Neural progenitor cell (in vitro differentiated cells): ENCODE results near the gene ETFB. TPM values are rescaled to one million over a fixed set of nuclear protein-coding genes. Genes with fewer than 3 reads are reported as not detected.

Experiments used
- DNase-seq: peaks from one replicate; pipeline ENCODE4 v3.0.0-alpha.2; 2016; ENCODE audit warnings: low spot score
- H2AFZ ChIP-seq: fragments of 200-600 bp; sonication (generic); replicated peaks from 2 replicates; pipeline ENCODE4 v1.6.1; 2016; ENCODE audit warnings: antibody characterized with exemption
- H3F3A ChIP-seq: fragments of 200-600 bp; sonication (generic); 2 replicates; pipeline ENCODE4 v1.6.1; 2016; ENCODE audit warnings: antibody characterized with exemption, low read depth
- H3K27ac ChIP-seq: fragments of 200-600 bp; sonication (generic); 2 replicates; pipeline ENCODE4 v1.5.1; 2016; ENCODE audit warnings: mild to moderate bottlenecking
- H3K27me3 ChIP-seq: fragments of 200-600 bp; sonication (generic); 2 replicates; pipeline ENCODE4 v1.6.1; 2016; ENCODE audit warnings: mild to moderate bottlenecking, moderate library complexity
- H3K36me3 ChIP-seq: fragments of 200-600 bp; sonication (generic); 2 replicates; pipeline ENCODE4 v1.5.1; 2016
- H3K4me1 ChIP-seq: fragments of 200-600 bp; sonication (generic); 2 replicates; pipeline ENCODE4 v1.6.1; 2016; ENCODE audit warnings: mixed run types
- H3K4me2 ChIP-seq: fragments of 200-600 bp; sonication (generic); 2 replicates; pipeline ENCODE4 v1.6.1; 2016
- H3K4me3 ChIP-seq: fragments of 200-600 bp; sonication (generic); 2 replicates; pipeline ENCODE4 v1.5.1; 2016
- H3K79me2 ChIP-seq: fragments of 200-600 bp; sonication (generic); 2 replicates; pipeline ENCODE4 v1.6.1; 2016; ENCODE audit warnings: low read depth
- H3K9ac ChIP-seq: fragments of 200-600 bp; sonication (generic); 2 replicates; pipeline ENCODE4 v1.6.1; 2016
- H3K9me3 ChIP-seq: fragments of 200-600 bp; sonication (generic); 2 replicates; pipeline ENCODE4 v1.5.1; 2016; ENCODE audit warnings: low read depth
- H4K20me1 ChIP-seq: fragments of 200-600 bp; sonication (generic); 2 replicates; pipeline ENCODE4 v1.6.1; 2016; ENCODE audit warnings: low read depth
- H3K27ac Mint-ChIP-seq: 3 replicates; pipeline ENCODE4 v1.8.0; 2021; ENCODE audit warnings: mixed read lengths
- H3K27me3 Mint-ChIP-seq: 2 replicates; pipeline ENCODE4 v1.8.0; 2022; ENCODE audit warnings: low read depth, mild to moderate bottlenecking, inconsistent platforms, moderate library complexity, mixed read lengths; ENCODE audit not compliant: insufficient read depth
- H3K36me3 Mint-ChIP-seq: 3 replicates; pipeline ENCODE4 v1.8.0; 2021; ENCODE audit warnings: mixed read lengths
- H3K4me1 Mint-ChIP-seq: 3 replicates; pipeline ENCODE4 v1.8.0; 2021; ENCODE audit warnings: mixed read lengths
- H3K4me3 Mint-ChIP-seq: 3 replicates; pipeline ENCODE4 v1.8.0; 2021; ENCODE audit warnings: mild to moderate bottlenecking, moderate library complexity, mixed read lengths
- H3K9me3 Mint-ChIP-seq: 3 replicates; pipeline ENCODE4 v1.8.0; 2020; ENCODE audit warnings: mixed read lengths
- CTCF ChIP-seq: fragments of 200-600 bp; sonication (generic); IDR thresholded peaks from 2 replicates; pipeline ENCODE4 v1.5.1; 2017; ENCODE audit warnings: antibody characterized with exemption, mild to moderate bottlenecking
- EZH2 ChIP-seq: fragments of 200-600 bp; sonication (generic); IDR thresholded peaks from 2 replicates; pipeline ENCODE4 v1.6.1; 2017; ENCODE audit warnings: antibody characterized with exemption, mild to moderate bottlenecking, moderate library complexity
- EZH2phosphoT487 ChIP-seq: fragments of 200-600 bp; sonication (generic); IDR thresholded peaks from 2 replicates; pipeline ENCODE4 v1.6.1; 2017; ENCODE audit warnings: antibody characterized with exemption
- total RNA-seq: library from RNA; depleted of rRNA; stranded (reverse); fragments of >200 nt; gene quantifications from 2 replicates; pipeline ENCODE4 v1.2.3, GENCODE V29; 2015; ENCODE audit warnings: low replicate concordance

Gene ETFB
- total RNA-seq, 1 donor from 2014 or later: 27.0 TPM

GRCh38 chr19:51337141-51337860 is 28.9 kb downstream of the ETFB start:
- no peaks in the 10 kb centered on the region for H3K27me3 Mint-ChIP-seq
- Histone ChIP-seq H3K79me2 (no peaks in the 10 kb centered on the region), H3K4me3 (no peak overlapping the region), H3K9me3 (no peaks in the 10 kb centered on the region), H3F3A (peaks cover 6% of the 10 kb centered on the region), H4K20me1 (no peaks in the 10 kb centered on the region), H3K27ac (no peak overlapping the region), H3K27me3 (peaks cover 23% of the 10 kb centered on the region), H3K4me2 (no peak overlapping the region), H3K9ac (no peak overlapping the region), H3K36me3 (no peaks in the 10 kb centered on the region), H2AFZ (no peak overlapping the region), H3K4me1 (peaks cover 4% of the 10 kb centered on the region)
- H3K9me3 Mint-ChIP-seq: no peaks in the 10 kb centered on the region
- H3K4me3 Mint-ChIP-seq: peak overlapping the region; percentile 67
- peaks cover 8% of the 10 kb centered on the region for H3K4me1 Mint-ChIP-seq
- no peak for TF ChIP-seq EZH2phosphoT487
- no peak for TF ChIP-seq CTCF
- TF ChIP-seq EZH2: no peak
- no peak for DNase-seq
- H3K27ac Mint-ChIP-seq: no peak overlapping the region
- H3K36me3 Mint-ChIP-seq: no peaks in the 10 kb centered on the region

- Histone ChIP-seq H3K9me3 (no peaks in the 10 kb centered on the region), H3K27ac (no peak overlapping the region), H3K4me3 (no peak overlapping the region), H4K20me1 (no peaks in the 10 kb centered on the region), H3F3A (no peaks in the 10 kb centered on the region), H3K79me2 (no peaks in the 10 kb centered on the region), H2AFZ (no peak overlapping the region), H3K9ac (no peak overlapping the region), H3K4me1 (no peaks in the 10 kb centered on the region), H3K36me3 (no peaks in the 10 kb centered on the region), H3K4me2 (no peak overlapping the region), H3K27me3 (no peaks in the 10 kb centered on the region)
- DNase-seq: no peak
- Mint-ChIP-seq H3K4me3 (no peak overlapping the region), H3K27ac (no peak overlapping the region), H3K4me1 (peaks cover 4% of the 10 kb centered on the region), H3K27me3 (peaks cover 4% of the 10 kb centered on the region), H3K36me3 (peaks cover 17% of the 10 kb centered on the region), H3K9me3 (no peaks in the 10 kb centered on the region)
- TF ChIP-seq EZH2phosphoT487 (no peak), EZH2 (no peak), CTCF (no peak)
These were observed 32.2 kb downstream of the ETFB start for GRCh38 chr19:51333836-51334460.

- peaks cover 2% of the 10 kb centered on the region for H3K4me1 Mint-ChIP-seq
- no peaks in the 10 kb centered on the region for H4K20me1 ChIP-seq
- H3K36me3 ChIP-seq: no peaks in the 10 kb centered on the region
- no peak overlapping the region for H3K27ac Mint-ChIP-seq
- no peaks in the 10 kb centered on the region for H3K9me3 ChIP-seq
- no peaks in the 10 kb centered on the region for H3K79me2 ChIP-seq
- no peak overlapping the region for H3K9ac ChIP-seq
- peaks cover 19% of the 10 kb centered on the region for H3K36me3 Mint-ChIP-seq
- H2AFZ ChIP-seq: no peak overlapping the region
- TF ChIP-seq EZH2: no peak
- TF ChIP-seq EZH2phosphoT487: no peak
- no peak for TF ChIP-seq CTCF
- no peak overlapping the region for H3K4me3 ChIP-seq
- DNase-seq: no peak
- no peaks in the 10 kb centered on the region for H3F3A ChIP-seq
- H3K9me3 Mint-ChIP-seq: peaks cover 2% of the 10 kb centered on the region
- no peaks in the 10 kb centered on the region for H3K4me1 ChIP-seq
- H3K4me2 ChIP-seq: no peak overlapping the region
- peaks cover 7% of the 10 kb centered on the region for H3K27me3 ChIP-seq
- no peak overlapping the region for H3K4me3 Mint-ChIP-seq
- no peak overlapping the region for H3K27ac ChIP-seq
- peaks cover 5% of the 10 kb centered on the region for H3K27me3 Mint-ChIP-seq
These were observed 34.5 kb downstream of the ETFB start for GRCh38 chr19:51331716-51332115.
